ENCODE data around the gene NDUFA6.
"Not testable (repeated sequence)": the region's sequence is repeated elsewhere in the genome, so short reads cannot be mapped to it uniquely, and the experiment has no call there.

The NDUFA6 gene

GRCh38 chr22:42090596-42091454 is at the start of gene NDUFA6:
Gene NDUFA6 (minus strand): TSS chr22:42090772. CDS start chr22:42090744, 28 bp downstream.
- Histone ChIP-seq H3K27ac (ENCODE audit: low read depth, low read length) (peak within 1 kb of the TSS; percentile 96), H3K4me1 (ENCODE audit: control insufficient read depth in 1 of 2, insufficient read depth in 2 of 2, low read length in 2 of 2) (peaks cover 16 to 17% of the 10 kb centered on the region in 2 donors), H3K9me3 (ENCODE audit: control insufficient read depth in 1 of 2, low read length in 2 of 2) (no peaks in the 10 kb centered on the region), H3K4me3 (ENCODE audit: low read depth in 1 of 2, low read length in 2 of 2) (peak within 1 kb of the TSS; percentile 93 to 97), H3K36me3 (ENCODE audit: control insufficient read depth in 1 of 2, insufficient read depth in 2 of 2, low read length in 2 of 2) (peaks cover 12 to 13% of the 10 kb centered on the region in 2 donors), H3K9ac (ENCODE audit: low read depth in 1 of 2, low read length in 2 of 2) (peak within 1 kb of the TSS; percentile 97 to 98), H3K27me3 (ENCODE audit: control insufficient read depth in 1 of 2, insufficient read depth in 2 of 2, low read length in 2 of 2) (no peaks in the 10 kb centered on the region)

GRCh38 chr22:42140153-42140552 is 49.6 kb upstream of the NDUFA6 start:
- not testable (repeated sequence) for H3K27ac ChIP-seq (ENCODE audit: low read depth, low read length); H3K27me3 ChIP-seq (ENCODE audit: control insufficient read depth in 1 of 2, insufficient read depth in 2 of 2, low read length in 2 of 2); H3K9ac ChIP-seq (ENCODE audit: low read depth in 1 of 2, low read length in 2 of 2); H3K4me3 ChIP-seq (ENCODE audit: low read depth in 1 of 2, low read length in 2 of 2); H3K4me1 ChIP-seq (ENCODE audit: control insufficient read depth in 1 of 2, insufficient read depth in 2 of 2, low read length in 2 of 2); H3K36me3 ChIP-seq (ENCODE audit: control insufficient read depth in 1 of 2, insufficient read depth in 2 of 2, low read length in 2 of 2); H3K9me3 ChIP-seq (ENCODE audit: control insufficient read depth in 1 of 2, low read length in 2 of 2)

GRCh38 chr22:42139508-42139907 is 48.9 kb upstream of the NDUFA6 start:
- H3K4me1 ChIP-seq (ENCODE audit: control insufficient read depth in 1 of 2, insufficient read depth in 2 of 2, low read length in 2 of 2); H3K36me3 ChIP-seq (ENCODE audit: control insufficient read depth in 1 of 2, insufficient read depth in 2 of 2, low read length in 2 of 2); H3K4me3 ChIP-seq (ENCODE audit: low read depth in 1 of 2, low read length in 2 of 2); H3K27ac ChIP-seq (ENCODE audit: low read depth, low read length); H3K9me3 ChIP-seq (ENCODE audit: control insufficient read depth in 1 of 2, low read length in 2 of 2); H3K27me3 ChIP-seq (ENCODE audit: control insufficient read depth in 1 of 2, insufficient read depth in 2 of 2, low read length in 2 of 2); H3K9ac ChIP-seq (ENCODE audit: low read depth in 1 of 2, low read length in 2 of 2): not testable (repeated sequence)

- Histone ChIP-seq H3K4me3 (ENCODE audit: low read depth in 1 of 2, low read length in 2 of 2) (no peak overlapping the region), H3K4me1 (ENCODE audit: control insufficient read depth in 1 of 2, insufficient read depth in 2 of 2, low read length in 2 of 2) (no peaks in the 10 kb centered on the region), H3K36me3 (ENCODE audit: control insufficient read depth in 1 of 2, insufficient read depth in 2 of 2, low read length in 2 of 2) (peaks cover 0 to 7% of the 10 kb centered on the region in 2 donors), H3K27me3 (ENCODE audit: control insufficient read depth in 1 of 2, insufficient read depth in 2 of 2, low read length in 2 of 2) (no peaks in the 10 kb centered on the region), H3K27ac (ENCODE audit: low read depth, low read length) (no peak overlapping the region), H3K9ac (ENCODE audit: low read depth in 1 of 2, low read length in 2 of 2) (no peak overlapping the region), H3K9me3 (ENCODE audit: control insufficient read depth in 1 of 2, low read length in 2 of 2) (no peaks in the 10 kb centered on the region)
These were observed 48.4 kb upstream of the NDUFA6 start for GRCh38 chr22:42138972-42139371.

GRCh38 chr22:42138122-42138770 is 47.7 kb upstream of the NDUFA6 start:
- no peaks in the 10 kb centered on the region for H3K9me3 ChIP-seq (ENCODE audit: control insufficient read depth in 1 of 2, low read length in 2 of 2)

GRCh38 chr22:42135688-42136087 is 45.1 kb upstream of the NDUFA6 start:
- not testable (repeated sequence) for H3K9ac ChIP-seq (ENCODE audit: low read depth in 1 of 2, low read length in 2 of 2); H3K4me1 ChIP-seq (ENCODE audit: control insufficient read depth in 1 of 2, insufficient read depth in 2 of 2, low read length in 2 of 2); H3K27me3 ChIP-seq (ENCODE audit: control insufficient read depth in 1 of 2, insufficient read depth in 2 of 2, low read length in 2 of 2); H3K9me3 ChIP-seq (ENCODE audit: control insufficient read depth in 1 of 2, low read length in 2 of 2); H3K4me3 ChIP-seq (ENCODE audit: low read depth in 1 of 2, low read length in 2 of 2); H3K36me3 ChIP-seq (ENCODE audit: control insufficient read depth in 1 of 2, insufficient read depth in 2 of 2, low read length in 2 of 2); H3K27ac ChIP-seq (ENCODE audit: low read depth, low read length)

More at GRCh38 chr22:42138122-42138770, 47.7 kb upstream of the NDUFA6 start:
- peaks cover 0 to 7% of the 10 kb centered on the region in 2 donors for H3K36me3 ChIP-seq (ENCODE audit: control insufficient read depth in 1 of 2, insufficient read depth in 2 of 2, low read length in 2 of 2)
- no peak overlapping the region for H3K9ac ChIP-seq (ENCODE audit: low read depth in 1 of 2, low read length in 2 of 2)
- H3K4me1 ChIP-seq (ENCODE audit: control insufficient read depth in 1 of 2, insufficient read depth in 2 of 2, low read length in 2 of 2): no peaks in the 10 kb centered on the region
- no peak overlapping the region for H3K4me3 ChIP-seq (ENCODE audit: low read depth in 1 of 2, low read length in 2 of 2)
- H3K27me3 ChIP-seq (ENCODE audit: control insufficient read depth in 1 of 2, insufficient read depth in 2 of 2, low read length in 2 of 2): no peaks in the 10 kb centered on the region
- H3K27ac ChIP-seq (ENCODE audit: low read depth, low read length): no peak overlapping the region

- no peak overlapping the region for H3K4me3 ChIP-seq (ENCODE audit: low read depth in 1 of 2, low read length in 2 of 2)
- no peaks in the 10 kb centered on the region for H3K9me3 ChIP-seq (ENCODE audit: control insufficient read depth in 1 of 2, low read length in 2 of 2)
- no peak overlapping the region for H3K27ac ChIP-seq (ENCODE audit: low read depth, low read length)
- no peaks in the 10 kb centered on the region for H3K27me3 ChIP-seq (ENCODE audit: control insufficient read depth in 1 of 2, insufficient read depth in 2 of 2, low read length in 2 of 2)
- no peak overlapping the region for H3K9ac ChIP-seq (ENCODE audit: low read depth in 1 of 2, low read length in 2 of 2)
- H3K4me1 ChIP-seq (ENCODE audit: control insufficient read depth in 1 of 2, insufficient read depth in 2 of 2, low read length in 2 of 2): peaks cover 0 to 7% of the 10 kb centered on the region in 2 donors
- H3K36me3 ChIP-seq (ENCODE audit: control insufficient read depth in 1 of 2, insufficient read depth in 2 of 2, low read length in 2 of 2): peaks cover 0 to 4% of the 10 kb centered on the region in 2 donors
These were observed 43.8 kb upstream of the NDUFA6 start for GRCh38 chr22:42134100-42135020.

GRCh38 chr22:42132457-42132856 is 41.9 kb upstream of the NDUFA6 start:
- no peak overlapping the region for H3K27ac ChIP-seq (ENCODE audit: low read depth, low read length)
- no peaks in the 10 kb centered on the region for H3K36me3 ChIP-seq (ENCODE audit: control insufficient read depth in 1 of 2, insufficient read depth in 2 of 2, low read length in 2 of 2)
- H3K4me1 ChIP-seq (ENCODE audit: control insufficient read depth in 1 of 2, insufficient read depth in 2 of 2, low read length in 2 of 2): peaks cover 0 to 7% of the 10 kb centered on the region in 2 donors
- no peaks in the 10 kb centered on the region for H3K27me3 ChIP-seq (ENCODE audit: control insufficient read depth in 1 of 2, insufficient read depth in 2 of 2, low read length in 2 of 2)
- no peaks in the 10 kb centered on the region for H3K9me3 ChIP-seq (ENCODE audit: control insufficient read depth in 1 of 2, low read length in 2 of 2)
- no peak overlapping the region for H3K9ac ChIP-seq (ENCODE audit: low read depth in 1 of 2, low read length in 2 of 2)
- H3K4me3 ChIP-seq (ENCODE audit: low read depth in 1 of 2, low read length in 2 of 2): no peak overlapping the region

GRCh38 chr22:42131562-42131961 is 41.0 kb upstream of the NDUFA6 start:
- Histone ChIP-seq H3K9me3 (ENCODE audit: control insufficient read depth in 1 of 2, low read length in 2 of 2) (no peaks in the 10 kb centered on the region), H3K27me3 (ENCODE audit: control insufficient read depth in 1 of 2, insufficient read depth in 2 of 2, low read length in 2 of 2) (no peaks in the 10 kb centered on the region), H3K27ac (ENCODE audit: low read depth, low read length) (no peak overlapping the region), H3K4me3 (ENCODE audit: low read depth in 1 of 2, low read length in 2 of 2) (no peak overlapping the region), H3K9ac (ENCODE audit: low read depth in 1 of 2, low read length in 2 of 2) (no peak overlapping the region), H3K36me3 (ENCODE audit: control insufficient read depth in 1 of 2, insufficient read depth in 2 of 2, low read length in 2 of 2) (no peaks in the 10 kb centered on the region), H3K4me1 (ENCODE audit: control insufficient read depth in 1 of 2, insufficient read depth in 2 of 2, low read length in 2 of 2) (peaks cover 0 to 7% of the 10 kb centered on the region in 2 donors)

All from duodenal mucosa (tissue), 2 donors.